HepG2 (cell line): ENCODE measurements around the gene TEX101. TPM values are rescaled to one million over a fixed set of nuclear protein-coding genes. Genes with fewer than 3 reads are reported as not detected.

Experiments
- ETV5 ChIP-seq: IDR thresholded peaks from 2 replicates; pipeline ENCODE4 v1.6.1; 2018; ENCODE audit warnings: missing biosample characterization, missing genetic modification reagents, inconsistent platforms, borderline replicate concordance
- FOXO1 ChIP-seq: sonication (generic); formaldehyde crosslinking; IDR thresholded peaks from 2 replicates; pipeline ENCODE4 v1.4.0; 2020; ENCODE audit warnings: missing genetic modification reagents
- GPN1 ChIP-seq: sonication (generic); formaldehyde crosslinking; IDR thresholded peaks from 2 replicates; pipeline ENCODE4 v1.5.1; 2020; ENCODE audit warnings: missing genetic modification reagents, borderline replicate concordance
- HHEX ChIP-seq: IDR thresholded peaks from 2 replicates; pipeline ENCODE4 v1.6.1; 2016; ENCODE audit warnings: control low read depth
- MAFF ChIP-seq: IDR thresholded peaks from 2 replicates; pipeline ENCODE4 v1.6.1; 2011; ENCODE audit warnings: low read depth, low read length, improper control_type of control experiment
- NCOA2 ChIP-seq: sonication (generic); formaldehyde crosslinking; IDR thresholded peaks from 2 replicates; pipeline ENCODE4 v1.8.0; 2022; ENCODE audit warnings: inconsistent platforms
- NR2F2 ChIP-seq: IDR thresholded peaks from 2 replicates; pipeline ENCODE4 v1.6.1; 2012; ENCODE audit warnings: low read depth, inconsistent platforms, borderline replicate concordance
- RBFOX2 ChIP-seq: fragments of 200-400 bp; formaldehyde crosslinking; IDR thresholded peaks from 2 replicates; pipeline ENCODE4 v1.6.1; 2017; ENCODE audit warnings: low read depth, mild to moderate bottlenecking, low read length
- STAG1 ChIP-seq: sonication (generic); formaldehyde crosslinking; IDR thresholded peaks from 2 replicates; pipeline ENCODE4 v1.4.0; 2020; ENCODE audit warnings: missing genetic modification reagents
- SYNCRIP ChIP-seq: fragments of 200-400 bp; formaldehyde crosslinking; IDR thresholded peaks from 2 replicates; pipeline ENCODE4 v1.6.1; 2018; ENCODE audit warnings: mild to moderate bottlenecking, low read depth, low read length; ENCODE audit not compliant: insufficient read depth
- TAF15 ChIP-seq: fragments of 200-400 bp; formaldehyde crosslinking; IDR thresholded peaks from one replicate; pipeline ENCODE4 v1.6.1; 2018; ENCODE audit warnings: mild to moderate bottlenecking, low read depth, low read length; ENCODE audit not compliant: poor library complexity, severe bottlenecking
- TEAD2 ChIP-seq: sonication (generic); formaldehyde crosslinking; IDR thresholded peaks from 2 replicates; pipeline ENCODE4 v1.9.0; 2021; ENCODE audit warnings: missing genetic modification reagents
- ZEB1 ChIP-seq: IDR thresholded peaks from 2 replicates; pipeline ENCODE4 v1.6.1; 2012; ENCODE audit warnings: mild to moderate bottlenecking, low read depth, inconsistent platforms; ENCODE audit not compliant: insufficient replicate concordance
- ZMAT3 ChIP-seq: sonication (generic); formaldehyde crosslinking; conservative IDR thresholded peaks from 2 replicates; pipeline ENCODE4 v1.7.0; 2021; ENCODE audit warnings: missing genetic modification reagents
- ZNF180 ChIP-seq: sonication (generic); formaldehyde crosslinking; IDR thresholded peaks from 2 replicates; pipeline ENCODE4 v1.4.0; 2020; ENCODE audit warnings: low read depth, missing genetic modification reagents, borderline replicate concordance
- ZNF337 ChIP-seq: sonication (generic); formaldehyde crosslinking; IDR thresholded peaks from 2 replicates; pipeline ENCODE4 v1.5.1; 2020; ENCODE audit warnings: missing genetic modification reagents, low read depth, mild to moderate bottlenecking, borderline replicate concordance
- ZNF737 ChIP-seq: sonication (generic); formaldehyde crosslinking; IDR thresholded peaks from 2 replicates; pipeline ENCODE4 v1.5.0; 2020; ENCODE audit warnings: missing genetic modification reagents, mild to moderate bottlenecking, borderline replicate concordance
- polyA plus RNA-seq, 8 experiments: library from polyadenylated mRNA; depleted of rRNA in 3 of 8; stranded (reverse) in 7 of 8; unstranded in 1 of 8; fragments of >200 nt; fragmentation: Illumina TruSeq in 4 of 8; extraction: Trizol in 4 of 8; gene quantifications; 2 replicates each; pipeline versions ENCODE4 v1.2.1 to v1.2.3, GENCODE V29; 2011 to 2016; ENCODE audit warnings: low read depth in 4 of 8, missing spikeins in 1 of 8, mixed read lengths in 1 of 8; ENCODE audit not compliant: insufficient read depth in 1 of 8
- total RNA-seq, 5 experiments: library from RNA; depleted of rRNA; stranded (reverse); fragments of >200 nt; fragmentation: Illumina TruSeq; extraction: Trizol; gene quantifications; 2 replicates each; pipeline ENCODE4 v1.2.3, GENCODE V29; 2016; ENCODE audit warnings: low read depth in 1 of 5
- TF ChIP-seq, protein P1 (sequence below): sonication (generic); formaldehyde crosslinking; conservative IDR thresholded peaks from 2 replicates; pipeline ENCODE4 v1.4.0; 2020; ENCODE audit warnings: missing genetic modification reagents
- TF ChIP-seq, protein P2 (sequence below): sonication (generic); formaldehyde crosslinking; conservative IDR thresholded peaks from 2 replicates; pipeline ENCODE4 v1.8.0; 2022; ENCODE audit warnings: mild to moderate bottlenecking, moderate library complexity, missing genetic modification reagents
- TF ChIP-seq, protein P3 (sequence below): sonication (generic); formaldehyde crosslinking; IDR thresholded peaks from 2 replicates; pipeline ENCODE4 v1.4.0; 2020; ENCODE audit warnings: low read depth, mild to moderate bottlenecking, missing genetic modification reagents
- TF ChIP-seq, protein P4 (sequence below): sonication (generic); formaldehyde crosslinking; IDR thresholded peaks from 2 replicates; pipeline ENCODE4 v1.8.0; 2022; ENCODE audit warnings: low read depth, missing genetic modification reagents
- TF ChIP-seq, protein P5 (sequence below): sonication (generic); formaldehyde crosslinking; IDR thresholded peaks from 2 replicates; pipeline ENCODE4 v1.8.1; 2023; ENCODE audit warnings: mild to moderate bottlenecking, missing genetic modification reagents

The TEX101 gene
- total and polyA plus RNA-seq, 2 of the 13 experiments (the other 11 are each of a cell fraction or from before 2014, with no cell fraction given) = not detected

DNA sequence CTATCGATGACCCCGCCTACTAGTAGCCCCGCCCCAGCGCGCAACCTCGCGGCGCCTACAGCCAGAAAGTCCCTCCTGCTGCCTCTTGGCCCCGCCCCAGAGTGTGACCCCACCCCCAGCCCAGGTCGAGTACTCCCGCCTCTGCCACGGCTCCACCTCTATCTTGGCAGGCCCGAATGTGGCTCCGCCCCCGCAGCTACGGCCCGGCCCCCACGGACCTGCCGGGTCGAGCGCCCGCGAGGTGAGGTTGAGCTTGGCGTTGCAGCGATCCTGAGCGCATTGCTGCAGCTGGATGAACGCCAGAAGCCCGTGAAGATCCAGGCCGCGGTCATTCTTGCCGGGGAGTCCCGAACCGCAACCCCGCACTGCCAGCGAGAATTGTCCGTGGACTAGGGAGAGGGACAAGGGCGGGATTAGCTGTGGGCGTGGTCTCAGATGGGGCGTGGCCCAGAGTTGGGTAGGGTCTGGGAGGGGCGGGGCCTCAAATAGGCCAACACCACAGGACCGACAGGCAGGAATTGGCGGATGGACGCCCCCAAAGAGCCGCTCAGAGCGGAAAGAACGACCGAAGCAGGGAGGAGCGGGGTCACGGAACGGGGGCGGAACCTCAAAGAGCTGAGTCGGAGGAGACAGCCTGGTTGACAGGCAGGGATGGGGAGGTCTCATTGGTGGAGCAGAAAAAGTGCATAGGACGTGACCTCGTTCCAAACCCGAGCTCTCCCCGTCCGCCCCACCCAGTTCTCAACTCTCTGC, 48.9 kb downstream of the TEX101 start (continued):
- TF ChIP-seq GPN1 (CRISPR knock-in tag) (no peak), STAG1 (CRISPR knock-in tag) (no peak), ZMAT3 (CRISPR knock-in tag) (peak; percentile 63; the same call in 1 of the 2 replicates), ZNF180 (no peak), MAFF (no peak), SYNCRIP (no peak), ZNF337 (CRISPR knock-in tag) (no peak), ZNF737 (no peak), RBFOX2 (peak; percentile 42; the same call in 1 of the 2 replicates), TAF15 (no peak), NR2F2 (no peak), HHEX (CRISPR knock-in tag) (no peak), TEAD2 (CRISPR knock-in tag) (no peak), FOXO1 (CRISPR knock-in tag) (no peak), ZEB1 (peak; percentile 4), NCOA2 (CRISPR knock-in tag) (no peak), ETV5 (CRISPR knock-in tag) (no peak)
- TF ChIP-seq, protein P1, sequence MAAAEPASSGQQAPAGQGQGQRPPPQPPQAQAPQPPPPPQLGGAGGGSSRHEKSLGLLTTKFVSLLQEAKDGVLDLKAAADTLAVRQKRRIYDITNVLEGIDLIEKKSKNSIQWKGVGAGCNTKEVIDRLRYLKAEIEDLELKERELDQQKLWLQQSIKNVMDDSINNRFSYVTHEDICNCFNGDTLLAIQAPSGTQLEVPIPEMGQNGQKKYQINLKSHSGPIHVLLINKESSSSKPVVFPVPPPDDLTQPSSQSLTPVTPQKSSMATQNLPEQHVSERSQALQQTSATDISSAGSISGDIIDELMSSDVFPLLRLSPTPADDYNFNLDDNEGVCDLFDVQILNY (CRISPR knock-in tag) = no peak
- TF ChIP-seq, protein P2, sequence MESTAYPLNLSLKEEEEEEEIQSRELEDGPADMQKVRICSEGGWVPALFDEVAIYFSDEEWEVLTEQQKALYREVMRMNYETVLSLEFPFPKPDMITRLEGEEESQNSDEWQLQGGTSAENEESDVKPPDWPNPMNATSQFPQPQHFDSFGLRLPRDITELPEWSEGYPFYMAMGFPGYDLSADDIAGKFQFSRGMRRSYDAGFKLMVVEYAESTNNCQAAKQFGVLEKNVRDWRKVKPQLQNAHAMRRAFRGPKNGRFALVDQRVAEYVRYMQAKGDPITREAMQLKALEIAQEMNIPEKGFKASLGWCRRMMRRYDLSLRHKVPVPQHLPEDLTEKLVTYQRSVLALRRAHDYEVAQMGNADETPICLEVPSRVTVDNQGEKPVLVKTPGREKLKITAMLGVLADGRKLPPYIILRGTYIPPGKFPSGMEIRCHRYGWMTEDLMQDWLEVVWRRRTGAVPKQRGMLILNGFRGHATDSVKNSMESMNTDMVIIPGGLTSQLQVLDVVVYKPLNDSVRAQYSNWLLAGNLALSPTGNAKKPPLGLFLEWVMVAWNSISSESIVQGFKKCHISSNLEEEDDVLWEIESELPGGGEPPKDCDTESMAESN (CRISPR knock-in tag) = 0 out of 2 replicates have a peak, but pooled peaks have one; percentile 16
- TF ChIP-seq, protein P3, sequence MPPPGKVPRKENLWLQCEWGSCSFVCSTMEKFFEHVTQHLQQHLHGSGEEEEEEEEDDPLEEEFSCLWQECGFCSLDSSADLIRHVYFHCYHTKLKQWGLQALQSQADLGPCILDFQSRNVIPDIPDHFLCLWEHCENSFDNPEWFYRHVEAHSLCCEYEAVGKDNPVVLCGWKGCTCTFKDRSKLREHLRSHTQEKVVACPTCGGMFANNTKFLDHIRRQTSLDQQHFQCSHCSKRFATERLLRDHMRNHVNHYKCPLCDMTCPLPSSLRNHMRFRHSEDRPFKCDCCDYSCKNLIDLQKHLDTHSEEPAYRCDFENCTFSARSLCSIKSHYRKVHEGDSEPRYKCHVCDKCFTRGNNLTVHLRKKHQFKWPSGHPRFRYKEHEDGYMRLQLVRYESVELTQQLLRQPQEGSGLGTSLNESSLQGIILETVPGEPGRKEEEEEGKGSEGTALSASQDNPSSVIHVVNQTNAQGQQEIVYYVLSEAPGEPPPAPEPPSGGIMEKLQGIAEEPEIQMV = peak; percentile 34
- TF ChIP-seq, protein P4, sequence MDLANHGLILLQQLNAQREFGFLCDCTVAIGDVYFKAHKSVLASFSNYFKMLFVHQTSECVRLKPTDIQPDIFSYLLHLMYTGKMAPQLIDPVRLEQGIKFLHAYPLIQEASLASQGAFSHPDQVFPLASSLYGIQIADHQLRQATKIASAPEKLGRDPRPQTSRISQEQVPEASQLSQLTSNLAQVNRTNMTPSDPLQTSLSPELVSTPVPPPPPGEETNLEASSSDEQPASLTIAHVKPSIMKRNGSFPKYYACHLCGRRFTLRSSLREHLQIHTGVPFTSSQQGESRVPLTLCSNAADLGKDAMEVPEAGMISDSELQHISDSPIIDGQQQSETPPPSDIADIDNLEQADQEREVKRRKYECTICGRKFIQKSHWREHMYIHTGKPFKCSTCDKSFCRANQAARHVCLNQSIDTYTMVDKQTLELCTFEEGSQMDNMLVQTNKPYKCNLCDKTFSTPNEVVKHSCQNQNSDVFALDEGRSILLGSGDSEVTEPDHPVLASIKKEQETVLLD (CRISPR knock-in tag) = no peak
- TF ChIP-seq, protein P5, sequence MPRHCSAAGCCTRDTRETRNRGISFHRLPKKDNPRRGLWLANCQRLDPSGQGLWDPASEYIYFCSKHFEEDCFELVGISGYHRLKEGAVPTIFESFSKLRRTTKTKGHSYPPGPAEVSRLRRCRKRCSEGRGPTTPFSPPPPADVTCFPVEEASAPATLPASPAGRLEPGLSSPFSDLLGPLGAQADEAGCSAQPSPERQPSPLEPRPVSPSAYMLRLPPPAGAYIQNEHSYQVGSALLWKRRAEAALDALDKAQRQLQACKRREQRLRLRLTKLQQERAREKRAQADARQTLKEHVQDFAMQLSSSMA (CRISPR knock-in tag) = 0 out of 2 replicates have a peak, but pooled peaks have one; percentile 80
